Measurements from ENCODE around the gene GNA14.

The GNA14 gene

GRCh38 chr9:77513457-77513856 lies 134.7 kb downstream of the GNA14 start:
- no peak for DNase-seq (ENCODE audit: extremely low read depth, low read depth)
- TF ChIP-seq CTCF (IDR thresholded peaks at IDR 0.05; ENCODE audit: low read depth, low read length), result no peak

DNA sequence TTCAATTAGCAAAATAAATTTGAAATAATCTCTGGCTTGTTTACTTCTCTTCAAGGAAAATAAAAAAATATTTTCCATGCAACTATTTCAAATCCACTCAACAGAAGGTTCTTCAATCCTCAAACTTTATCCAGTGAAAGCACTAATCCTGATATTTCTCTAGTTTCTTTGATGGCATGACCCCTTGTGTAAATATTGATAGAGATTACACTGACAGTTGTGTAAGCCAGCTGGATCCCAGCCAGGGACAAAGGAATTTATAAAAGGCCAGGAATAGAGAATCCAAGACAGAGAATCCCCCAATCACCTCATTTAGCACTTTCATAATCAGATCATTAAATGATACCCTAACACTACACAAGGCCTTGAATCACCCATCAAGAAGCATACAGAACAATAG lies 135.2 kb downstream of the GNA14 start:
- TF ChIP-seq CTCF (IDR thresholded peaks at IDR 0.05; ENCODE audit: low read depth, low read length), result no peak
- DNase-seq (ENCODE audit: extremely low read depth, low read depth), result no peak

GRCh38 chr9:77511525-77511924 lies 136.6 kb downstream of the GNA14 start:
- no peak for DNase-seq (ENCODE audit: extremely low read depth, low read depth)
- no peak for TF ChIP-seq CTCF (IDR thresholded peaks at IDR 0.05; ENCODE audit: low read depth, low read length)

- TF ChIP-seq CTCF (IDR thresholded peaks at IDR 0.05; ENCODE audit: low read depth, low read length), result no peak
- DNase-seq (ENCODE audit: extremely low read depth, low read depth), result no peak
Measured at GRCh38 chr9:77510666-77511065, 137.5 kb downstream of the GNA14 start.

GRCh38 chr9:77508396-77508795 lies 139.7 kb downstream of the GNA14 start:
- DNase-seq (ENCODE audit: extremely low read depth, low read depth), result no peak
- no peak for TF ChIP-seq CTCF (IDR thresholded peaks at IDR 0.05; ENCODE audit: low read depth, low read length)

- no peak for DNase-seq (ENCODE audit: extremely low read depth, low read depth)
- no peak for TF ChIP-seq CTCF (IDR thresholded peaks at IDR 0.05; ENCODE audit: low read depth, low read length)
Measured at GRCh38 chr9:77507212-77507961, 140.7 kb downstream of the GNA14 start.

DNA sequence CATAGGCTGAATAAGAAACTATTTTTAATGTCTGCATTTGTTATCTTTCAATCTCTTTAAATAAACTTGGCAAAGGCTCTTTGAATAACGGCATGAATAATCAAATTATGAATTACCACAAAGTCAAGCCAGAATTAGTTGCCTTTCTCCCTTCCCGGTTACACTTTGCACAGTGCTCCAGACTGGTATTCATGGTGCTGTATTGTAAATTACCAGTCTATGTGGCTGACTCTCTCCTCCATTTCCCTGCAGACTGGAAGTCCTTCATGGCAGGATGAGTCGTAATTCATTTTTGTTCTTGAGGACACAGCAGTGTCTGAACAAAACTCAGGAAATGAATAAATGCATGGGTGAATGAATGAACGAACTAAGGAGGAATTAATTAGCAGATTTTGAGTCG lies 142.9 kb downstream of the GNA14 start:
- no peak for TF ChIP-seq CTCF (IDR thresholded peaks at IDR 0.05; ENCODE audit: low read depth, low read length)
- no peak for DNase-seq (ENCODE audit: extremely low read depth, low read depth)
